Activated naive CD8-positive, alpha-beta T cell (primary cell): ENCODE measurements around the gene NINJ1.
A peak's percentile ranks its signal among the peaks of the same experiment; 100 is the strongest.
"Not testable (repeated sequence)": the region's sequence is repeated elsewhere in the genome, so short reads cannot be mapped to it uniquely, and the experiment has no call there.

Experiments used
- H3K27ac Mint-ChIP-seq: one replicate; pipeline ENCODE4 v1.8.0; 2021; ENCODE audit warnings: mixed read lengths
- H3K27me3 Mint-ChIP-seq: one replicate; pipeline ENCODE4 v1.8.0; 2021; ENCODE audit warnings: mixed read lengths
- H3K36me3 Mint-ChIP-seq: one replicate; pipeline ENCODE4 v1.8.0; 2021; ENCODE audit warnings: mixed read lengths
- H3K4me1 Mint-ChIP-seq: one replicate; pipeline ENCODE4 v1.8.0; 2021; ENCODE audit warnings: low read depth, mixed read lengths
- H3K4me3 Mint-ChIP-seq: one replicate; pipeline ENCODE4 v1.8.0; 2021; ENCODE audit warnings: mild to moderate bottlenecking, mixed read lengths
- H3K9me3 Mint-ChIP-seq: one replicate; pipeline ENCODE4 v1.8.0; 2021; ENCODE audit warnings: low read depth, mixed read lengths

Gene NINJ1

DNA sequence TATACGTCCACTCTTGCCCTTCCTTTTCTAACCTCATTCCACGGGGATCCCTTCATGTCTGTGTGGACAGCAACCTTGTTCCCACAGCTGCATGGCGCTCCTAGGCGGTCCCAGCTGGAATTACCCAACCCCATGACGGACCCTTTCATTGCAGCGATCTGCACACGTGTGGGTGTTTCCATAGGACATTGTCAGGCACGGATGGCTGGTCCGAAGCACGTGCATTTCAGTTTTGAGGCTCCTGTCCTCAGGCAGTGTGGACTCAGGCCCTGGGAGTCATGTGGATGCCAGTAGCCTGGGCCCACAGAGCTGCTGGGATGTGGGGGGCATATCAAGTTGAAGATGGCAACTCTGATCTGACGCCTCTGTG is 23.1 kb downstream of the NINJ1 start:
- no peak overlapping the region for H3K27ac Mint-ChIP-seq

DNA sequence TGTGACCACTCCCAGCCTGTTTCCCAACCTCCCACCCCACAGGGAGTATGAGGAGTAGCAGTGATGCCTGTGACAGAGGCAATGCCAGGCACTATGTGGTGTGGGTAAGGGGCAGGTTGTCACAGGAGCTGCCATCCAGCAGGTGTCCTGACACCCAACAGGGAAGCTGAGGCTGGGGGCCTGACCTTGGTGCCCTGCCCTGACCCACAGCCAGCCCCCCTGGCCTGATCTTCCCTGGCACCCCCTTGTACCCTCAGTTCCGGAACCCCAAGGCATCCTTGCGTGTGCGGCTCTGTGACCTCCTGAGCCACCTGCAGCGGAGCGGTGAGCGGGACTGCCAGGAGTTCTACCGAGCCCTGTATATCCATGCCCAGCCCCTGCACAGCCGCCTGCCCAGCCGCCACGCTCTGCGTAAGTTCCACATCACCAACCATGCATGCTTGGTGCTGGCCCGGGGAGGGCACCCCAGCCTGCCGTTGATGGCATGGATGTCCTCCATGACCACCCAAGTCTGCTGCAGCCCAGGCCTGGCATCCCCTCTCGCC is 23.7 kb downstream of the NINJ1 start:
- H3K36me3 Mint-ChIP-seq, result peaks cover 10% of the 10 kb centered on the region
- no peaks in the 10 kb centered on the region for H3K9me3 Mint-ChIP-seq
- no peaks in the 10 kb centered on the region for H3K27me3 Mint-ChIP-seq
- no peak overlapping the region for H3K27ac Mint-ChIP-seq
- H3K4me3 Mint-ChIP-seq, result no peak overlapping the region
- H3K4me1 Mint-ChIP-seq, result peaks cover 36% of the 10 kb centered on the region

More for the DNA sequence above, 23.1 kb downstream of the NINJ1 start:
- Mint-ChIP-seq H3K4me1 (peaks cover 30% of the 10 kb centered on the region), H3K9me3 (no peaks in the 10 kb centered on the region), H3K4me3 (no peak overlapping the region), H3K36me3 (peaks cover 8% of the 10 kb centered on the region), H3K27me3 (no peaks in the 10 kb centered on the region)

DNA sequence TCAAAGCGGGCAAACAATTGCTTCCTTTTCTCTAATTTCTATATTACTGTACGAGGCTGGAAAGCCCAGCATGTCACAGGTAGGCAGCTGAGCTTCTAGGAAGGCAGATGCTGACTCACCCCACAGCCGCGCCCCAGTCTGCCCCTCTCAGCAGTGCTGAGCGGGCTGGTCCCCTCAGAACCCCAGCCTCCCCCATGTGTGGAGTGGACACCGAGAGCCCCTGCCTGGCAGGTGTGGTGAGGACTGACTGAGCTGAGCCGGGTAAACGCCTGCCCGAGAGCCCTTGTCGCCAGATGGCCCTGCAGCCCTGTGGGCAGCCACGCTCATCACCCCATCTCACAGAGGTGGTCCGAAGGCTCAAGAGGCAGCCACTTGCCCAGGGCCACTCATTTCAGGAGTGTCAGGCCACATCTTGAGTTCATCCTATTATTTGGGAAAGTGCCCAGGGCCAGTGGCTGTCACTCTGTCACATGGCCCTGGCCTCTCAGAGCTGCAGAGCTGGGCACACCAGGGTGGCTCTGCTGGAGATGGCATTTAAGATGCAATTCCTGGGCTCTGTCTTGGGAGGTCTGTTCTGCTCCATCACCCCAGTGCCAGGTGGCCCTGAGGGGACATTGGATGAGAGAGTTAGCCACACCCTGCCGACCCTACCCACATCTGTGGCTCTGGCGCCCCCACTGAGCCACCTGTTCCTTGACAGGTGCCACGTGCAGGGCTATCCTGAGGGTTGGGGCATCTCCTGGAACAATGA is 25.6 kb downstream of the NINJ1 start:
- Mint-ChIP-seq H3K9me3 (no peaks in the 10 kb centered on the region), H3K36me3 (peaks cover 21% of the 10 kb centered on the region), H3K4me1 (peaks cover 44% of the 10 kb centered on the region), H3K27ac (no peak overlapping the region), H3K4me3 (no peak overlapping the region), H3K27me3 (no peaks in the 10 kb centered on the region)

DNA sequence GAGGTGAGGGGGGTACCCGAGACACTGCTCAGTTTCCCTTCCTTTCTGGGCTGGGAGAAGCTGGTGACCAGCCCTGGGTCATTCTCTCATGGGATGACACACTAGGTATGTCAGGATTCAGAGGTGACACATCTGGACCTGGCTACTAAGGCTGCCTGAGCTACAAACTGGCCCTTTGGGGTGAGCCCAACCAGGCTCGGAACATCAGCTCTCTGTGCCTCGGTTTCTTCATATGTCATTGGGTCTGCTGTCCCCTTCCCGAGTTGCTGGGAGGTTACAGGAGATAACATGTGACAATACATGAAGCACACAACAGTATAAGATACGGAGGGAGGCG is 26.3 kb downstream of the NINJ1 start:
- no peaks in the 10 kb centered on the region for H3K9me3 Mint-ChIP-seq
- no peak overlapping the region for H3K27ac Mint-ChIP-seq
- H3K36me3 Mint-ChIP-seq, result peaks cover 24% of the 10 kb centered on the region
- no peaks in the 10 kb centered on the region for H3K27me3 Mint-ChIP-seq
- H3K4me1 Mint-ChIP-seq, result peaks cover 49% of the 10 kb centered on the region
- no peak overlapping the region for H3K4me3 Mint-ChIP-seq

DNA sequence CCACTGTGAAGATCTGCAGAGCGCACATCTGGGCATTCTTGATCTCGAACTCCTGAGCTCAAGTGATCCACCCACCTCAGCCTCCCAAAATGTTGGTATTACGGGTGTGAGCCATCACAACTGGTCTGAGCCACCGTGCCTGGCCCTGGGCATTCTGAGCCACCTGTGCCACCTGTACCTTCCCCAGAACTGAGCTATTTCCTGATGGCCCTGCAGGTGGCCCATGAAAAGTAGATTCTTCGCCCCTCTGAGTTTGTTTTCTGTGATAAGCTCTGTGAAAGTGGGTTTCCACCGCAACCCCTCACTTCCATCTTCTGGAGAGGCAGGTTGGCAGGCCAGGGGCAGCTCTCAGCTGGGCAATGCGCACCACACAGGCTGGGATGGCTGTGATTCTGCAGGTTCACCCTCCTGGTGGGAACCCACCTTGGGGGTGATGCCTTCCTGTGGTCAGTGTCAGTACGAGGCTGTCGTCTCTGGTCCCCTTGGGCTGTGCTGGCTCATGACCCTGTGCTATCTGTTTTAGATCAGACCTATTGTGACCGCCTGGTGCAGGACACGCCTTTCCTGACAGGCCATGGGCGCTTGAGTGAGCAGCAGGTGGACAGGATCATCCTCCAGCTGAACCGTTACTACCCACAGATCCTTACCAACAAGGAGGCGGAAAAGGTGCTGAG is 26.8 kb downstream of the NINJ1 start:
- peaks cover 24% of the 10 kb centered on the region for H3K36me3 Mint-ChIP-seq
- no peak overlapping the region for H3K27ac Mint-ChIP-seq
- H3K27me3 Mint-ChIP-seq, result no peaks in the 10 kb centered on the region
- peaks cover 54% of the 10 kb centered on the region for H3K4me1 Mint-ChIP-seq
- H3K9me3 Mint-ChIP-seq, result no peaks in the 10 kb centered on the region
- H3K4me3 Mint-ChIP-seq, result no peak overlapping the region

DNA sequence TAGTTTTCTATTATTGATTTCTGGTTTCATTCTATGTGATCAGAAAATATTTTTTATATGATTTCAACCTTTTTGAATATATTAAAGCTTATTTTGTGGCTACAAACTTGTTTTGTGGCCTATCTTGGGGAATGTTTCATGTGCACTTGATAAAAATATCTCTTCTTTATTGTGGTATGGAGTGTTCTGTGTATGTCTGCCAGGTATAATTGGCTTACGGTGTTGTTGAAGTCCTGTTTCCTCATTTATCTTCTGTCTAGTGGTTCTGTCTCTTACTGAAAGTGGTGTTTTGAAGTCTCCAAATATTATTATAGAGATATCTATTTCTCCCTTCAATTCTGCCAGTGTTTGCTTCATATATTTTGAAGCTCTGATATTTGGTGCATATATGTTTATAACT is 28.4 kb downstream of the NINJ1 start:
- H3K36me3 Mint-ChIP-seq, result peaks cover 22% of the 10 kb centered on the region

DNA sequence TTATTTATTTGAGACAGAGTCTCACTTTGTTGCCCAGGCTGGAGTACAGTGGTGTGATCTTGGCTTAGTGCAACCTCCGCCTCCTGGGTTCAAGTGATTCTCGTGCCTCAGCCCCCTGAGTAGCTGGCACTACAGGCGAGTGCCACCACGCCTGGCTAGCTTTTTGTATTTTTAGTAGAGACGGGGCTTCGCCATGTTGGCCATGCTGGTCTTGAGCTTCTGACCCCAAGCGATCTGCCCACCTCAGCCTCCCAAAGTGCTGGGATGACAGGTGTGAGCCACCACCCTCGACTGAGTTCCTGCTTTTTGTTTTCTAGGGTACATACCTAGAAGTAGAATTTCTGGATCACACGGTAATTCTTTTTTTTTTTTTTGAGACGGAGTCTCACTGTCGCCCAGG is 33.0 kb downstream of the NINJ1 start:
- not testable (repeated sequence) for H3K27me3 Mint-ChIP-seq, H3K9me3 Mint-ChIP-seq, H3K27ac Mint-ChIP-seq, H3K4me3 Mint-ChIP-seq
- peaks cover 16% of the 10 kb centered on the region for H3K36me3 Mint-ChIP-seq
- H3K4me1 Mint-ChIP-seq, result peaks cover 65% of the 10 kb centered on the region

More for the DNA sequence above, 28.4 kb downstream of the NINJ1 start:
- H3K4me3 Mint-ChIP-seq, result peak overlapping the region; percentile 17
- H3K27me3 Mint-ChIP-seq, result no peaks in the 10 kb centered on the region
- peak overlapping the region; percentile 68 for H3K27ac Mint-ChIP-seq
- H3K9me3 Mint-ChIP-seq, result no peaks in the 10 kb centered on the region
- peaks cover 57% of the 10 kb centered on the region for H3K4me1 Mint-ChIP-seq

DNA sequence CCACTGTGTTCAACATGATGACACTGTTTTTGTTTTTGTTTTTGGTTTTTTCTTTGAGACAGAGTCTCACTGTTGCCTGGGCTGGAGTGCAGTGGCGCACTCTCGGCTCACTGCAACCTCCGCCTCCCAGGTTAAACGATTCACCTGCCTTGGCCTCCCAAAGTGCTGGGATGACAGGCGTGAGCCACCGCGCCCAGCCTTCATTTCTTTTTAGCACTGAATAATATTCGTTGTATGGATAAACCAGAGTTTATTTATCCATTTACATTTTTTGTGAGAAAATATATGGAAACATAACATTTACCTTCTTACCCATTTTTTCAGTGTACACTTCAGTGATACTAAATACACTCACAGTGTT is 33.8 kb downstream of the NINJ1 start:
- H3K36me3 Mint-ChIP-seq, result peaks cover 14% of the 10 kb centered on the region
- H3K4me3 Mint-ChIP-seq, result no peak overlapping the region
- no peaks in the 10 kb centered on the region for H3K9me3 Mint-ChIP-seq
- no peaks in the 10 kb centered on the region for H3K27me3 Mint-ChIP-seq
- H3K4me1 Mint-ChIP-seq, result peaks cover 56% of the 10 kb centered on the region
- peak overlapping the region; percentile 59 for H3K27ac Mint-ChIP-seq

DNA sequence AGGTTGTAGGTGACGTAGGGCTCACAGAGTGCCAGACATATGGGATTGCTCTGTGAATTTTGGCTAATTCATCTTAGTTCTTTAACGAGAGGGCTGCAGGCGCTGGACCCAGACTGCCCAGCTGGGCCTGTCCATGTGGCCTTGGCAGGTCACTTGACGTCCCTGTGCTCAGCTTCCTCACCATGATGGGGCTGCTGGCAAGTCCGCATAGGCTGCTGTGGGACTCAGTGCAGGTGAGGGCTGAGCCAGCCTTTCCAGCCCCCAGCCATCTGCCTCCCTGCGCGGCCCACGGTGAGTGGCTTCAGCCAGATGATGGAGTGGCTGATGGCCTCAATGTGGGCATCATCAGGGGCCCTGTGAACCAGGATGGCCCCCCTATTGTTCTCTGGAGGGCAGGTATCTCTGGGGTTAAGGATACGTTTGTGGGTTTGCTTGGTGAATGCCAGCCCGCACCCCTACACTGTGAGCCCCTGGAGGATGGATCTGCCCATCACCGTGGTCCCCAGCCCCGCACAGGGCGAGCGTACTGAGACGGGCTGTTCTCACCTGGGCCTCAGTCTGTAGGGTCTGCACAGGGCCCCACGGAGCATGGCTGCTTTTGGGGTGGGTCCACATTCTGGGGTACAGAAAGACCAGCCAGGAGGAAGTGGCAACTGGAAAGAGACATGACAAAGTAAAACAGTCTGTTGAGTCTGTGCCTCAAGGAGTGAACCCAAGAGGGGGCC is 34.3 kb downstream of the NINJ1 start:
- no peaks in the 10 kb centered on the region for H3K9me3 Mint-ChIP-seq
- peak overlapping the region; percentile 56 for H3K27ac Mint-ChIP-seq
- peak overlapping the region; percentile 59 for H3K4me3 Mint-ChIP-seq
- H3K36me3 Mint-ChIP-seq, result peaks cover 11% of the 10 kb centered on the region
- H3K4me1 Mint-ChIP-seq, result peaks cover 54% of the 10 kb centered on the region
- no peaks in the 10 kb centered on the region for H3K27me3 Mint-ChIP-seq

DNA sequence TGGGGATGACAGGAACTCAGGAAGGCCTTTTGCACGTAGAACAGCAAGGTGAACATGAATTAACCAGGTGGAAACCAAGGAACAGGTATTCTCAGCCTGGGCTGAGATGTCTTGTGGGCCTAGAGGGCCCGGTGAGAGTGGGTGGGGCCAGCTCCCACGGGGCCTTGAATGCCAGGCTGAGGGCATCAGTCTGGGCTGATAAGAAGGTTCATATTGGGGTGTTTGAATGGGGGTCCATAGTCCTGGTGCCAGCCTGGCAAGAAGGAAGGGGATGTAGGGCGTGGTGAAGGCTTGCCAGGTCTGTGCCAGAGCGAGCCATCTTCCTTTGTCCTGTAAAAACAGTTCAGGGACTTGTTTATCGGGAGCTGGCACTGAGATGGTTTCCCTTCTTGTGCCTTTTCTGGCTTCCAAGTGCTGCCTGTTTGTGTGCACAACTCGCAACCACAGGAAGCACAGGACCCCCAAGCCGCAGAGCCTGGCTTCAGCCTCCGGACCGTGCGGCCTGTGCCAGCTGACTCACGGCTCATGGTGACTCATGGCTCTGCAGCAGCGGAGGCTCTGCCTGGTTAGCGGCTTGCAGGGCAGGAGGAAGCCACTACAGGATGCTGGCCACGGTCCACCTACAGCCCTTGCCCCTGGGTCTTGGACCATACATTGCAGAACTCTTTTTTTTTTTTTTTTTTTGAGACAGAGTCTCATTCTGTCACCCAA is 35.7 kb downstream of the NINJ1 start:
- H3K9me3 Mint-ChIP-seq, result no peaks in the 10 kb centered on the region
- peaks cover 2% of the 10 kb centered on the region for H3K36me3 Mint-ChIP-seq
- no peaks in the 10 kb centered on the region for H3K27me3 Mint-ChIP-seq
- peaks cover 58% of the 10 kb centered on the region for H3K4me1 Mint-ChIP-seq
- peak overlapping the region; percentile 83 for H3K27ac Mint-ChIP-seq
- H3K4me3 Mint-ChIP-seq, result peak overlapping the region; percentile 87

DNA sequence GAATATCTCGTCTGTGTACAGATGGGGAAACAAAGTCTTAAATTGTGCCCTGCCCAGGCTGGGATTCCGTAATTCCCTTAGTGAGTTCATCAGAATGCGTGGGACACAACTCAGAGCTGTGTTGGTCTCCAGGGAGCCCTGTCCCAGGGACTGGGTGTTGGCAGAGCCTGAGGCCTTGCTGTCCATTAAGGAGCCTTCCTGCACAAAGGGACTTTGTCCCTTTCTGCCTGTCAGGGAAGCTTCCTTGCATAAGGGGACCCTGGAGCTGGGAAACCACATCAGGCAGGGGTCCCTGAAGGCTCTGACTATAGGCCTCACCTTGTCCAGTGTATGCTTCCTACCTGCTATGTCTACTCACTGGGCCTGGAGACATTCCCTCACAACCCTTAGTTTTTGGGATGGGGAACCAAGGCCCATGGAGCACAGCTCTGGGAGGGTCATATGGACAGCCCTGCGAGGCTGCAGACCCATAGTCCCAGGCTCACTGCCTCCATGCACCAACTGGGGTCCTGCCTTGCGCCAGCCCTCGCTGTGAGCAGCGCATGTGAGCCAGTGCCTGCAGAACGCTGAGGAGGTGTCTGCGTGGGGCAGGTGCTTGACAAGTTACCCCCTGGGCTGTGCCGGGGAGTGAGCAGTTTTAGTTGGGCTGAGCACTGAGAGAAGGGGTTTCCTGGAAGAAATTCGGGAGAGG is 36.4 kb downstream of the NINJ1 start:
- Mint-ChIP-seq H3K36me3 (no peaks in the 10 kb centered on the region), H3K27me3 (no peaks in the 10 kb centered on the region), H3K9me3 (no peaks in the 10 kb centered on the region), H3K4me1 (peaks cover 59% of the 10 kb centered on the region), H3K4me3 (peak overlapping the region; percentile 87), H3K27ac (peak overlapping the region; percentile 92)

DNA sequence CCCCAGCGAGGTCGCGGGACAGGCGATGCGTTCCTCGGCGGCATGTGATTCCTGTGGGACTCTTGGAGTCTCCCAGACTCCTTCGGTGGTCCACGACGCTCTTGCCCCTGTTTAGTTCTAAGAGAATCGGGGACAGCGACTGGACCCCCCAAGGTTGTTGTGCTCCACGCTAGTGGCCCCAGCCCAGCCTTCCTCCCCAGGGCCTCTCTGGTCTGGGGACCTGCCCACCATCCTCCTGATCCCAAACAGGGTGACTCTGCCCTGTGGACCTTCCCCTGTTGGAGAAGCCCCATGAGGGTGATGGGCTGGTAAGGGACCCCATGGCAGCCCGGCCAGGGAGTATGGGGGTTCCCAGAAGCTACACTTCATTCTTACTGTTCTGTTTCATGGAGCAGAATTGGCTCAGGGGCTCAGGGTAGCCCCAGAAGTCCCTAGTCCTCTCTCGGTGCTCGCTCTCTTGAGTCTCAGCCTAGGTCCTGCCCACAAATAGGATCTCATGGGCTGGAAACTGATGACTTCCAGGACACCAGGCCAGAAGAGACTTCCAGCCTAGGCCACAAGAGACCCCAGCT is 37.2 kb downstream of the NINJ1 start:
- peaks cover 61% of the 10 kb centered on the region for H3K4me1 Mint-ChIP-seq
- H3K4me3 Mint-ChIP-seq, result peak overlapping the region; percentile 87
- no peaks in the 10 kb centered on the region for H3K36me3 Mint-ChIP-seq
- H3K9me3 Mint-ChIP-seq, result no peaks in the 10 kb centered on the region
- peak overlapping the region; percentile 92 for H3K27ac Mint-ChIP-seq
- no peaks in the 10 kb centered on the region for H3K27me3 Mint-ChIP-seq

DNA sequence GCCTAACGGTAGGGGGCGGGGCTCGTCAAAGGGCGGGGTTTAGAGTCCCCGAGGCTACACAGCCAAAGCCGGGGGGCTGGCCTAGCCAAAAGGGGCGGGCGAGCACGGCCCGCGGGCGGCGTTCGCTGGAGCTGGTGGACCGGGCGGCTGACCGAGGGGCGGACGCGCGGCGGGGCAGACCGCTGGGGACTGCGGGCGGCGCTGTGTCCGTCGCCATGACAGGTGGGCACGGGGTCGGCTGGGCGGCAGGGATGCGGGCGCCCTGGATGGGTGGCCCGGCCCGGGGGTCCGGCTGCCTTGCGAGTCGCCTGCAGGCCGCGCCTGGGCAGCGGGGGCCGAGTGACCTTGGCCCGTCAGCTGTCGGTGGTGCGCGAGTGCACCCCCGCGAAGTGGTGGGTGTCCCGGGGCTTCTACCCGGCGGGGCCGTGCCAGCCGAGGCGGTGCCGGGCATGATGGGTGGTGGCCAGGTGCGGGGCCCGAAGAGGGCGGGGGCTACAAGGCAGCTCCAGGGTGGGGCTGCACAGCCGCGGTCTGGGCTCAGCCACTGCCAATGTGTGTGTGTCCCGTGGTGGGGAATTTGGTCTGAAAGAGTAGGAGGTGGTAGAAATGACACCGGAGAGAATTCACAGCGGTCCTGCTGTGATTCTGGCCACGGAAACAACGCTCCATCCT is 37.8 kb downstream of the NINJ1 start, which contains the start of gene CARD19:
CARD19 (plus strand) TSS at position 87 of the 672 bp plus-strand sequence; CDS start at position 216, 129 bp downstream.
- peaks cover 66% of the 10 kb centered on the region for H3K4me1 Mint-ChIP-seq
- H3K27me3 Mint-ChIP-seq, result no peaks in the 10 kb centered on the region
- H3K27ac Mint-ChIP-seq, result peak within 1 kb of the TSS; percentile 92
- peak within 1 kb of the TSS; percentile 87 for H3K4me3 Mint-ChIP-seq
- no peaks in the 10 kb centered on the region for H3K9me3 Mint-ChIP-seq
- peaks cover 1% of the 10 kb centered on the region for H3K36me3 Mint-ChIP-seq
